Measurements from ENCODE around the gene LRMDA.

DNA sequence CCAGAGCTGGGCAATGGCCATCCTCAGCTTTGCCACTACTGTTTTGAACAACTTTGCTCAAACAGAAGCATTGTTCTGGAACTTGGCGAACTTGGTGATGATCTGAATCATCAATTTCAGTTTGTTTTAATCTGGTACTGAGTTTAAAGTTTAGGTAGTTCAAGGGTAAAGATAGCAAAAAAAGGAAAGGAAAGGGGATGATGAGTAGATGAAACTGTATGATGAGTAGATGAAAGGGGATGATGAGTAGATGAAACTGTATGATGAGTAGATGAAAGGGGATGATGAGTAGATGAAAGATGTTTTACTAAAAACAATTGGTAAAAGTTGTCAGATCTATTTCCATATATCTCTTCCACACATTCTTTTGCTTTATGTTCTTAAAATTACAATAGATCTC lies 737.0 kb downstream of the LRMDA start:
- TF ChIP-seq POLR2AphosphoS5 (IDR thresholded peaks at IDR 0.05; ENCODE audit: low read length) (no peak), EP300 (IDR thresholded peaks at IDR 0.05; ENCODE audit: borderline replicate concordance in 1 of 2, control insufficient read depth in 1 of 2, low read depth in 2 of 2, low read length in 2 of 2) (no peak), NR2F1 (conservative IDR thresholded peaks at IDR 0.05) (no peak), POLR2A (IDR thresholded peaks at IDR 0.05; ENCODE audit: low read depth, low read length) (no peak), JUNB (IDR thresholded peaks at IDR 0.05) (no peak), CREB1 (IDR thresholded peaks at IDR 0.05; ENCODE audit: low read depth) (no peak), EZH2 (IDR thresholded peaks at IDR 0.05; ENCODE audit: borderline replicate concordance, control insufficient read depth, low read depth, low read length) (no peak), PML (IDR thresholded peaks at IDR 0.05; ENCODE audit: low read length) (no peak), DPF2 (IDR thresholded peaks at IDR 0.05) (no peak), BRCA1 (IDR thresholded peaks at IDR 0.05; ENCODE audit: low read depth, low read length) (no peak), SREBF2 (IDR thresholded peaks at IDR 0.05; ENCODE audit: low read length) (no peak), GABPA (IDR thresholded peaks at IDR 0.05; ENCODE audit: low read depth) (no peak)
- TF ChIP-seq, protein P1, sequence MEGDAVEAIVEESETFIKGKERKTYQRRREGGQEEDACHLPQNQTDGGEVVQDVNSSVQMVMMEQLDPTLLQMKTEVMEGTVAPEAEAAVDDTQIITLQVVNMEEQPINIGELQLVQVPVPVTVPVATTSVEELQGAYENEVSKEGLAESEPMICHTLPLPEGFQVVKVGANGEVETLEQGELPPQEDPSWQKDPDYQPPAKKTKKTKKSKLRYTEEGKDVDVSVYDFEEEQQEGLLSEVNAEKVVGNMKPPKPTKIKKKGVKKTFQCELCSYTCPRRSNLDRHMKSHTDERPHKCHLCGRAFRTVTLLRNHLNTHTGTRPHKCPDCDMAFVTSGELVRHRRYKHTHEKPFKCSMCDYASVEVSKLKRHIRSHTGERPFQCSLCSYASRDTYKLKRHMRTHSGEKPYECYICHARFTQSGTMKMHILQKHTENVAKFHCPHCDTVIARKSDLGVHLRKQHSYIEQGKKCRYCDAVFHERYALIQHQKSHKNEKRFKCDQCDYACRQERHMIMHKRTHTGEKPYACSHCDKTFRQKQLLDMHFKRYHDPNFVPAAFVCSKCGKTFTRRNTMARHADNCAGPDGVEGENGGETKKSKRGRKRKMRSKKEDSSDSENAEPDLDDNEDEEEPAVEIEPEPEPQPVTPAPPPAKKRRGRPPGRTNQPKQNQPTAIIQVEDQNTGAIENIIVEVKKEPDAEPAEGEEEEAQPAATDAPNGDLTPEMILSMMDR (IDR thresholded peaks at IDR 0.05 in 2 of 3, conservative IDR thresholded peaks at IDR 0.05 in 1 of 3; ENCODE audit: control insufficient read depth in 2 of 3, extremely low read depth in 1 of 3, insufficient read depth in 1 of 3, low read depth in 3 of 3, low read length in 3 of 3): no peak

All from GM12878 (cell line).